GM18508 (cell line): ENCODE data around the gene SH3TC2.

Source experiments
- ATAC-seq: cut with Tn5 transposase; IDR thresholded peaks from one replicate; pipeline ENCODE4 v1.9.1; 2021; ENCODE audit warnings: moderate number of reproducible peaks; ENCODE audit not compliant: insufficient read depth, unreplicated experiment

The SH3TC2 gene

GRCh38 chr5:148976569-148977381 is 86.1 kb downstream of the SH3TC2 start:
- no peak for ATAC-seq

- ATAC-seq: no peak
Measured at GRCh38 chr5:148974642-148975327, 88.1 kb downstream of the SH3TC2 start.

- no peak for ATAC-seq
Measured at GRCh38 chr5:148973455-148973854, 89.4 kb downstream of the SH3TC2 start.

DNA sequence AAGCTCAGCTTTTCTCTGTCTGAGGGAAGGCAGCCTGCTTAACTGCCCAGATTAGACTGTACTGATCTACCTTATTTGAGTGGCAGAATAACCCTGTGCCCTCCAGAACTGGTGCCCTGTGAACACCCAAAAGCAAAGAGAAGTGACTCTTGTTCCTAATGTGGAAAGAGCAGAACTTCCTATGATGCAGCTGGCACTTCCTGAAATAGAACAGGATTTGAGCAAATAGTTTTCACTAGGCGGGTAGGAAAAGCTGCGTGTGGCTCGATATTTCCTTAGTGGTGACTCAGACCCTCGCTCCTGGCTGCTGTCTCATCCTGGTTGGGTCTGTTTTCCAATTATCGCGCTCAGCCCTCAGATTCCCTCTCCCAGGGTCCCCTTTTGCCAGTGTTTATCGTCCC is 89.9 kb downstream of the SH3TC2 start:
- ATAC-seq: no peak

DNA sequence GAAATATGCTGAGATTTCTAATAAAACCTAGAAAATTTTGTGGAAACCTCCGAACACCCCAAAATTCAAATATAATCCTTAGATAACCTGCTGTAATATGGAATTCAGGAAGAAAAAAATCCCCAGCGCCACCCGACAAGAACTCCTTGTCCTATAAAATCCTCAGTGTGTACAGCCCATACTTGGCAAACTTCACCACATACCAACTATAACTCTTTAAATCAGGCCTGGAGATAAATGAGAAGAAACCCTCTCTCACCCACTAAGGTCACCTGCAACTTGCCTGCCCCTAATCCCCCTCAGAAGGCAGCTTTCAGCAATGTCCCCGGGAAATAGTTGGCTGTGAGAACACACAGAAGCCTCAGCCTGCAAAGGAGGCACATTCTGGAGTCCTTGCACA is 90.5 kb downstream of the SH3TC2 start:
- no peak for ATAC-seq

DNA sequence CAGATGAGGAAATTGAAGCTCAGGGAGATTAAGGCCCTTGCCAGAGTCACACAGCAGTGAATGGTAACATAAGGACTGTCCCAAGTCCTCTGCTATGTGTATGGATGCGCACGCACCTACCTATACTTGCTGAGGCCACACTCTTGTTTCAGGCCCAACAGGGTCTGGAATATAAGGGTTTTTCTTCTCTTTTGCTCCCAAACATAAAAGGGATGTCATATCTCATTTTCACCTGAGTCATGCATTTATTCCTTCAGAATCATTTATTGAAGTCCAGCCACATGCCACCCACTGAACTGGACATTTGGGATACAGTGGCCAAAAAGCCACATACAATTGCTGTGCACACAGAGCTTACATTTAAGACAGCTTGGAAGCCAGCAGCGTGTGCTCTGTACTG is 92.0 kb downstream of the SH3TC2 start:
- no peak for ATAC-seq

GRCh38 chr5:148970228-148970627 is 92.6 kb downstream of the SH3TC2 start:
- no peak for ATAC-seq

GRCh38 chr5:148969291-148969690 is 93.6 kb downstream of the SH3TC2 start:
- no peak for ATAC-seq

DNA sequence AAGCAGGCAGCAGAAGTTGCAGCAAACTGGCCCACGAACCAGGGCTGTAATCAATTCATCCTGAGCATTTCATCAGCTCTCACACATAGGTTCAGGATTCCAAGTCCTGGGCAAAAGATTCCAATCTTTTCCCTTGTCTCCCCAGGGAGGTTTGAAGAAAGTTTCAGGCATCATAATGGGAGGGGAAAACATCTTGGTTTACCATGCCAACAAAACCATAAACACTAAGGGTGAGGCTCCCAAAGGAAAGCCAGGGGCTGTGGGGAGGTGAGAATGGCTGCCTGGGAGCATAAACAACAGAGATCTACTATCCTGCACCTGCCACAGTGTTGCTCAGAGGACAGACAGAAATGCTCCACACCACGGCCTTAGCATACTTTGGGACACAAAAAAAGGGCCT is 94.6 kb downstream of the SH3TC2 start:
- no peak for ATAC-seq

DNA sequence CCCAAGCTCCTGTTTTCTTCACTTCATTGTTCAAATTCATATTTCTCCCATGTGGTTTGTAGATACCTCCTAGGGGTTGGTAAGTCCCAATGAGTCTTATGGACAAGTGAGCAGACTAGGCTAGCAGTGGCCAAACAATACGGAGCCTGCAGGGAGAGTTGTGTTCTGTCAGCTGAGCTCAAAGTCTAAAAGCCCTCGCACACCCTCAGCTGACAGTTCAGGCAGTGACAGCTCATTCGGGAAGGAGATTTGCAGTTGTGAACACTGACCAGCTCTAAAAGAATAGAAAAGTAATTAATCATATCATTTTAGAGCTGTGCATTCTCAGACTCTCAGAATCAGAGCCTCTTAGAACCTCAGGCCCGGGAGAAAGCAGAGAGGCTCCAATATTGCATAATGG is 95.1 kb downstream of the SH3TC2 start:
- no peak for ATAC-seq

- no peak for ATAC-seq
Measured at GRCh38 chr5:148966938-148967337, 95.9 kb downstream of the SH3TC2 start.

DNA sequence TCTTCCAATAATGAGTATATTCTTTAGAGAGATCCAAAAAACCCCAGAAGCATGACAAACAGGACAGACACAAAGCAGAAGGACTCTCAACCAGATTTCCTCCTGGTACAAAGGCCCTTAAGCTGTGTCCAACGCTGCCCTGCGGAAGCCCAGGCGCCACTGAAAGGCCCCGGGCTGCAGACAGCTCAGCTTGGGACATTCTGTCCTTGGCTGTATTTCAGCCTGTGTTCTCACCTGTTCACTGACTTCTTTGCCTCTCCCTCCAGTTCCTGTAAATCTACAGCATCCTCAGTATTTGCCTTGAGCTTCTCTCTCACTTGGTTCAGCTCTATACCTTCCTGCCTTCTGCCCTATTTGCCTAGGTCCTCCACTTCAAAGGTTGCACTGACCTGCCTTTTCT is 96.5 kb downstream of the SH3TC2 start:
- ATAC-seq: no peak

GRCh38 chr5:148965511-148966265 is 97.2 kb downstream of the SH3TC2 start:
- ATAC-seq: no peak

DNA sequence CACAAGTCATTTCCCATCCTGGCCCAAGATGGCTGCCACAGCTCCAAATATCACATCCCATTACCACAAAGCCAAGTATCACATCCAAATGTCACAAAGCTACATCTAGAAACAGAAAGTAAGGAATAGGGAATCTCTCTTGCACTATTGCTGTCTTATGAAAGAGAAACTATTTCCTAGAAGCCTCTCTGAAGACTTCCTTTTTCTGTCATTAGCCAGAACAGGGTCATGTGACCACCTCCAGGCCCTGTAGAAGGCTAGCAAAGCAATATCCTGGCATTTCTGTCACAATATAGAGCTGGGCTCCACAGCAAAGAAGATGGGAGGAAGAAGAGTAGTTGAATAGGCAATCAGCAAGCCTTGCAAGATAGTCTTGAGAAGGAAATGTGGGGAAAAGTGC is 99.2 kb downstream of the SH3TC2 start:
- ATAC-seq: peak; percentile 62

GRCh38 chr5:148962761-148963324 is 100.0 kb downstream of the SH3TC2 start:
- no peak for ATAC-seq

GRCh38 chr5:148962200-148962550 is 100.7 kb downstream of the SH3TC2 start:
- no peak for ATAC-seq

DNA sequence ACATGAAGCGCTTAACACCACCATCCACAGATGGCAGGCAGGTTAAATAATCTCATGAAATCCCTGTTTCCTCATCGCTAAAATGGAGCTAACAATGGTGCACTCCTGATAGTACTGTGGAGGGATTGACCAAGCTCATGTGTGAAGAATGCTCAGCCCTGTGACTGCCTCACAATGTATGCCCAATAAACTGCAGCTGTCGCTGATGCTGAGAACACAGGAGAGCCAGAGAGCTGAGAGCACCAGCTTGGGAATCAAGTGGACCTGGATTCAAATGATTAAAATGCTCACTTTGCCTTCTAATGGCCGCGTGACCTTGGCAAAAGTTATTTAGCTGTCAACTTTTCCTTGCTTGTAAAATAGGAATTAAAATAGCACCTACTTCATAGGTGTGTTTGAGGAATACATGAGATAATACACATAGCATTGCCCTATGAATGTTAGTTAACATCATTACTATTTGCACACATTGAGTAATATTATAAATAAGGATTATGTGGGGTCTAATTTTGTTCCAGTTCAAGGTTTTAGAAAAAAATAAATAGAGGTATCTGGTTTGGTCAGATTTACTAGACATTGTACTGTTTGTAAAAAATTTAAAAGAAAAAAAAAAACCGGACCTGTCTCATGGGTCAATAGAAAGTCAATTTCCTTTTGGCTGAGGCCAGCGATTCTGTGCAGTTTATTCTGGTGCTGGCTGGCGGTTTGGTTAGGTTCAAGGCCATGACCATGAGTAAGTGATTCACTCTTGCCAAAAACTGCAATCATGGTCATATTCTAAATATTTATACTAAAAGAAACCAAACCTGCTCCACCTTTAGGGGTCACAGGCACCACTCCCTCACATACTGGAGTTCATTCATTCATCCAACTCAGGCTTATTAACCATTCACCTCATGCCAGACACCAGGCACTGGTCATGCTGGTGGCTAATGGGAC is 101.3 kb downstream of the SH3TC2 start:
- no peak for ATAC-seq

DNA sequence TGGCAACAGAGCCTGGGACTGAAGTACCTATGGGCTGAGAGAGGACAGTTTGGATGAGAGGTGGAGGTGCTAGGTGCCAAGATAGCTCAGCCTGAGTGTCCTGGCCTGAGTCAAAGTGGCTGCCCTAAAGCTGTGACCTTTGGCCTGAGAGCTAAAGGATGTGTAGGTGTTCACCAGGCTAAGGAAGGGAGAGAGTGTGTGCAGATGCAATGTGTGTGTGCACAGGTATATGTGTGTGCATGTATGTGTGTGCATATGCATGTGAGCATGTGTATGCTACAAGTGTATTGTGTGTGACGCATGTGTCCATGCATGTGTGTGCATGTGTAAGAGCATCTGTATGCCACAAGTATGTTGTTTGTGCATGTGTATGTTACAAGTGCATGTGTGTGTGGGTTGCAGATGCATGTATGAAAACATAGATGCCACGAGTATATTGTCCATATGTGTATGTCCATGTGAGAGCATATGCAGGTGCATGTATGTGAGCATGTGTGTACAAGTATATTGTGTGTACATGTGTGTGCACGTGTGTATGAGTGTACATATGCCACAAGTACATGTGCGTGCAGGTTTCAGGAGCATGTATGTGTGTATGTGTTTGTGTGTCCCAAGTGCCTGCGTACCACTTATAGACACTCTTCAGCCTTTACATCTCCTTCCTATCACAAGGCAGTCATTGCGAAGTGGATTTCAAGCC is 102.6 kb downstream of the SH3TC2 start:
- ATAC-seq: no peak

GRCh38 chr5:148957591-148958202 is 105.2 kb downstream of the SH3TC2 start:
- no peak for ATAC-seq
